K562 (cell line): ENCODE measurements around the gene AGXT. TPM values are rescaled to one million over a fixed set of nuclear protein-coding genes. Genes with fewer than 3 reads are reported as not detected.

Source experiments
- ATAC-seq: fragments of 200-7000 bp; cut with Tn5 transposase; 3 replicates; pipeline ENCODE4 v1.9.1; 2020; ENCODE audit warnings: moderate library complexity
- BruUV-seq: library from RNA; stranded (reverse); fragments of 400-500 nt; replicated peaks from 2 replicates; lab custom pipeline; 2021; lab: Mats Ljungman, UMichigan
- CTCF ChIA-PET: fragments of 300-600 bp; formaldehyde crosslinking; extraction: SDS; loops from one replicate; lab custom pipeline; 2021; ENCODE audit warnings: low intra/inter-chr PET ratio; lab: Yijun Ruan, JAX
- POLR2A ChIA-PET: fragments of 300-600, 350-650 bp; sonication (Branson Sonifier 250); formaldehyde crosslinking; extraction: SDS; loops from one replicate; lab custom pipeline; 2021; ENCODE audit warnings: antibody characterized with exemption, inconsistent platforms; lab: Yijun Ruan, JAX
- DNase-seq, 4 experiments: peaks; one replicate each; pipeline versions ENCODE4 v3.0.0 to v3.0.0-alpha.2; 2011 to 2018; ENCODE audit warnings: low spot score in 3 of 4, mixed read lengths in 3 of 4; ENCODE audit errors: extremely low read depth in 1 of 4
- FAIRE-seq: peaks from 2 replicates; lab custom pipeline; 2011; peaks lifted over from hg19 to GRCh38; lab: Jason Lieb, UNC
- H2AFZ ChIP-seq: 2 replicates; pipeline ENCODE4 v1.6.0; 2011; ENCODE audit warnings: low read depth, low read length, control low read depth, inconsistent platforms
- H3K27ac ChIP-seq: fragments of 200-600 bp; 3 replicates; pipeline ENCODE4 v1.8.0; 2011; ENCODE audit warnings: low read depth, mild to moderate bottlenecking, control low read depth, inconsistent platforms, low read length, moderate library complexity, mixed read lengths; ENCODE audit errors: extremely low read depth
- H3K27me3 ChIP-seq, 2 experiments: fragments of 300-600 bp in 1 of 2; 2 replicates in 1 of 2; 3 replicates in 1 of 2; pipeline versions ENCODE4 v1.6.0 to v1.8.0; 2011; ENCODE audit warnings: inconsistent platforms in 2 of 2, low read length in 2 of 2, mild to moderate bottlenecking in 1 of 2, mixed read lengths in 1 of 2, moderate library complexity in 1 of 2; ENCODE audit not compliant: control insufficient read depth in 2 of 2, insufficient read depth in 2 of 2
- H3K36me3 ChIP-seq: fragments of 300-600 bp; 3 replicates; pipeline ENCODE4 v1.8.0; 2011; ENCODE audit warnings: mild to moderate bottlenecking, low read length, inconsistent platforms; ENCODE audit not compliant: control insufficient read depth, insufficient read depth
- H3K4me1 ChIP-seq, 2 experiments: fragments of 200-600 bp in 1 of 2; replicated peaks in 1 of 2; 2 replicates in 1 of 2; 3 replicates in 1 of 2; pipeline versions ENCODE4 v1.5.1 to v1.8.0; 2011; ENCODE audit warnings: inconsistent platforms in 2 of 2, low read length in 2 of 2, mild to moderate bottlenecking in 1 of 2, mixed read lengths in 1 of 2, moderate library complexity in 1 of 2; ENCODE audit not compliant: control insufficient read depth in 2 of 2, insufficient read depth in 2 of 2
- H3K4me2 ChIP-seq: 2 replicates; pipeline ENCODE4 v1.6.1; 2011; ENCODE audit warnings: low read length, control low read depth, inconsistent platforms, mixed read lengths; ENCODE audit not compliant: insufficient read depth
- H3K4me3 ChIP-seq: fragments of 200-600 bp; sonication (generic), shearing (Covaris generic); 2 replicates; pipeline ENCODE4 v1.5.1; 2016; ENCODE audit warnings: control low read depth, inconsistent platforms
- H3K79me2 ChIP-seq: fragments of 200-600 bp; 3 replicates; pipeline ENCODE4 v1.8.0; 2011; ENCODE audit warnings: low read length, inconsistent platforms; ENCODE audit not compliant: control insufficient read depth, insufficient read depth
- H3K9ac ChIP-seq, 2 experiments: 2 replicates each; pipeline versions ENCODE4 v1.6.0 to v1.6.1; 2011; ENCODE audit warnings: low read depth in 2 of 2, low read length in 2 of 2, control low read depth in 1 of 2, inconsistent platforms in 1 of 2, mild to moderate bottlenecking in 1 of 2, mixed read lengths in 1 of 2; ENCODE audit not compliant: insufficient read depth in 1 of 2
- H3K9me1 ChIP-seq: one replicate; pipeline ENCODE4 v1.6.0; 2011; ENCODE audit warnings: inconsistent platforms, mild to moderate bottlenecking, low read length, moderate library complexity; ENCODE audit not compliant: control insufficient read depth, insufficient read depth
- H3K9me3 ChIP-seq: replicated peaks from 2 replicates; pipeline ENCODE4 v1.5.1; 2011; ENCODE audit warnings: low read depth, low read length, inconsistent platforms; ENCODE audit not compliant: control insufficient read depth, insufficient read depth
- H4K20me1 ChIP-seq: replicated peaks from 2 replicates; pipeline ENCODE4 v1.6.1; 2011; ENCODE audit warnings: low read length, inconsistent platforms, mixed read lengths; ENCODE audit not compliant: control insufficient read depth, insufficient read depth
- CHD1 ChIP-seq: fragments of 200-600 bp; sonication (generic); IDR thresholded peaks from one replicate; pipeline ENCODE4 v1.6.1; 2012; ENCODE audit warnings: mild to moderate bottlenecking, moderate library complexity, low read length, inconsistent platforms
- E2F3 ChIP-seq: fragments of 250-450 bp; sonication (Bioruptor Pico); IDR thresholded peaks from 2 replicates; pipeline ENCODE4 v1.4.0; 2020; ENCODE audit warnings: mild to moderate bottlenecking
- FOXK1 ChIP-seq: sonication (generic); formaldehyde crosslinking; IDR thresholded peaks from 2 replicates; pipeline ENCODE4 v1.8.0; 2022; ENCODE audit warnings: missing genetic modification reagents, mild to moderate bottlenecking, borderline replicate concordance
- GATA2 ChIP-seq: sonication (generic); formaldehyde crosslinking; IDR thresholded peaks from 2 replicates; pipeline ENCODE4 v1.4.0; 2020; ENCODE audit warnings: mild to moderate bottlenecking, missing genetic modification reagents
- HMG20B ChIP-seq: fragments of 250-450 bp; sonication (Bioruptor Pico); IDR thresholded peaks from 2 replicates; pipeline ENCODE4 v1.5.0; 2021; ENCODE audit warnings: mild to moderate bottlenecking
- NFYB ChIP-seq: IDR thresholded peaks from 2 replicates; pipeline ENCODE4 v1.6.1; 2011; ENCODE audit warnings: mild to moderate bottlenecking, moderate library complexity; ENCODE audit not compliant: insufficient read length; ENCODE audit errors: extremely low read depth
- NRF1 ChIP-seq, 2 experiments: fragments of 450-650 bp; IDR thresholded peaks in 1 of 2; conservative IDR thresholded peaks in 1 of 2; 2 replicates each; pipeline ENCODE4 v1.6.1; 2014; ENCODE audit warnings: mild to moderate bottlenecking in 2 of 2
- SMC3 ChIP-seq: conservative IDR thresholded peaks from 2 replicates; pipeline ENCODE4 v1.6.1; 2011; ENCODE audit warnings: low read depth, low read length, improper control_type of control experiment; ENCODE audit not compliant: insufficient read depth
- ZFP36 ChIP-seq: fragments of 150-350 bp; IDR thresholded peaks from 2 replicates; pipeline ENCODE4 v1.6.1; 2018; ENCODE audit warnings: low read length, low read depth; ENCODE audit not compliant: partially characterized antibody
- ZNF76 ChIP-seq: fragments of 250-450 bp; sonication (Bioruptor Pico); IDR thresholded peaks from 2 replicates; pipeline ENCODE4 v1.4.0; 2020; ENCODE audit warnings: mild to moderate bottlenecking, moderate library complexity, borderline replicate concordance
- WGBS: fragments of 100-300 bp; shearing (Covaris generic); methylation state at CpG from one replicate; pipeline ENCODE4 v1.1.6; 2016; ENCODE audit warnings: low coverage, mixed read lengths; ENCODE audit not compliant: insufficient coverage; ENCODE audit errors: missing lambda C conversion rate; 5-methylcytosine and 5-hydroxymethylcytosine counted together
- in situ Hi-C: fragments of 300-500 bp; cut with MboI; formaldehyde crosslinking; loops from 4 replicates; pipeline ENCODE4 v1.15.0; 2018; ENCODE audit warnings: inconsistent platforms, mixed read lengths
- intact Hi-C: fragments of 100-400 bp; cut with micrococcal nuclease; formaldehyde crosslinking; loops from 2 replicates; pipeline ENCODE4 v1.14.2; 2022
- polyA plus RNA-seq, 8 experiments: library from polyadenylated mRNA; depleted of rRNA in 4 of 8; stranded (reverse) in 5 of 8; unstranded in 3 of 8; fragments of >200 nt; fragmentation: Nextera tagmentation in 2 of 8; fragmentation: Illumina TruSeq in 1 of 8; extraction: Ambion mirVana in 2 of 8; extraction: Trizol in 1 of 8; gene quantifications; 2 replicates each; pipeline versions ENCODE4 v1.2.1 to v1.2.3, GENCODE V29; 2011 to 2014; ENCODE audit warnings: inconsistent platforms in 1 of 8, missing spikeins in 1 of 8
- total RNA-seq, 7 experiments: library from RNA; depleted of rRNA in 6 of 7; stranded (reverse); fragments of >200 nt in 6 of 7; fragmentation: Illumina TruSeq in 2 of 7; extraction: Trizol in 2 of 7; gene quantifications; 2 replicates each; pipeline versions ENCODE4 v1.2.1 to v1.2.3, GENCODE V29; 2011 to 2021; ENCODE audit warnings: low replicate concordance in 1 of 7
- TF ChIP-seq, protein P1 (sequence below): IDR thresholded peaks from 2 replicates; pipeline ENCODE4 v1.6.1; 2011; ENCODE audit warnings: borderline replicate concordance, low read depth, mild to moderate bottlenecking, moderate library complexity, low read length; ENCODE audit not compliant: insufficient read depth, poor library complexity, severe bottlenecking
- TF ChIP-seq, protein P2 (sequence below): fragments of 450-650 bp; formaldehyde crosslinking; IDR thresholded peaks from 2 replicates; pipeline ENCODE4 v1.4.0; 2020; ENCODE audit warnings: mild to moderate bottlenecking, moderate library complexity
- TF ChIP-seq, protein P3 (sequence below): sonication (generic); formaldehyde crosslinking; IDR thresholded peaks from 2 replicates; pipeline ENCODE4 v1.8.1; 2023; ENCODE audit warnings: mild to moderate bottlenecking, missing genetic modification reagents

The AGXT gene
- total and polyA plus RNA-seq, 9 of the 15 experiments (the other 6 are each of a cell fraction or from before 2014, with no cell fraction given), result 0.18 TPM; not detected in 8

DNA sequence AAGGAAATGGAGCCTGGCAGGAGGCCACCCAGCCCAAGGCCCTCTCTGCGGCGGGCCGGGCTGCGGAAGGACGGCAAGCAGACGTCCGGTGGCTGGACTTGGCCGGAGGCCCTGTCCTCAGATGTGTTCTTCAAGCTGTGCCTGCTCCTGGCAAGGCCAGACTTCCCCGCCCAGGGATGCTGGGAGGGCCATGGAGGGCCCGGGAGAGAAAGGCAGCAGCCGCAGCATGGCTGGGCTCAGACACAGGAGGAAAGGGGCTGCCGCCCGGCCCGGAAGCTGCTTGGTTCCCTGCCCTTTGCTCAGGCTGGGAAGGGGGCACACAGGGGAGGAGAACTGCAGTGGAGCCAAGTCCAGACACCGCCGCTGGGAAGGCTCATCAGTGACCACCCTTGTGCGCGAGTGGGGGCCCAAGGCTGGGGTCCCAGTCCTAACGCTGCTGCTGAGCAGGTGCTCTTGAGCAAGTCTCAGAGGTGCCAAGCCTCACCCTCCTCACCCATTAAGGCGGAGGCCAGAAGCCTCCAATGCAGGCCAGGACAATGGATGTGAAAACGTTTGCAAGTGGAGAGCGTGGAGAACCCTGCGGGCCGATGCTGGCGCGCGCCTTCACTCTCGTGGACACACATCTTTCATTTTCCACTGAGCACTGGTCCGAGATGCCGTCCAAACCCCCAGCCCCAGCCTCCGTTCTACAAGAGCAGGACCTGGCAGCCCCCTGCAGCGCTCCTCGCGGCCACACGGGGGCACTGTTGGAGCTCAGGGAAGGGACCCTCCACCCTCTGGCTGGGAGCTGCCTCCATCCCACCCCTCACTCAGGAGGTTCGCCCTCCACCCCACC, 45.4 kb downstream of the AGXT start:
- H3K4me2 ChIP-seq, result no peak overlapping the region
- H3K4me3 ChIP-seq, result no peak overlapping the region
- no peak for FAIRE-seq
- intact Hi-C loops, result loop anchor here (10.0 kb wide), 1 partner anchor 161 kb away; no protein-coding TSS in a partner anchor
- 7% methylated on average over 19 of the region's 36 CpGs for WGBS
- CTCF ChIA-PET, result interaction anchor here (0.6 kb wide), 1 partner anchor 444 kb away, joined by 3 read pairs; no protein-coding TSS in a partner anchor
- POLR2A ChIA-PET, result interaction anchor here (0.6 kb wide), 4 partner anchors 8 to 1574 kb away, joined by 3 to 4 read pairs (median 3); no protein-coding TSS in a partner anchor
- H3K9me3 ChIP-seq, result no peaks in the 10 kb centered on the region
- H3K36me3 ChIP-seq, result no peaks in the 10 kb centered on the region
- H3K4me1 ChIP-seq, result peaks cover 0 to 27% of the 10 kb centered on the region in 2 experiments; a peak in 2 of 5 replicates
- no peak overlapping the region for H3K27ac ChIP-seq
- no peak overlapping the region for H2AFZ ChIP-seq
- H3K79me2 ChIP-seq, result no peaks in the 10 kb centered on the region
- ATAC-seq, result peak; percentile 89
- peaks cover 0 to 38% of the 10 kb centered on the region in 2 experiments; a peak in 2 of 5 replicates for H3K27me3 ChIP-seq
- peaks cover 6% of the 10 kb centered on the region for H4K20me1 ChIP-seq
- in situ Hi-C loops, result no loop called here
- BruUV-seq, result no TSS peak
- H3K9me1 ChIP-seq, result no peaks in the 10 kb centered on the region
- peak; percentile 54 to 79 (median 74) for DNase-seq
- H3K9ac ChIP-seq, result no peak overlapping the region
- TF ChIP-seq E2F3 (CRISPR knock-in tag) (no peak), CHD1 (no peak), GATA2 (CRISPR knock-in tag) (no peak), FOXK1 (CRISPR knock-in tag) (no peak), ZFP36 (peak; percentile 89), ZNF76 (CRISPR knock-in tag) (no peak), NFYB (no peak), NRF1 (conservative IDR thresholded peaks at IDR 0.05 in 1 of 2, IDR thresholded peaks at IDR 0.05 in 1 of 2) (no peak), SMC3 (peak; percentile 45; the same call in 1 of the 2 replicates), HMG20B (CRISPR knock-in tag) (no peak)
- TF ChIP-seq, protein P1, sequence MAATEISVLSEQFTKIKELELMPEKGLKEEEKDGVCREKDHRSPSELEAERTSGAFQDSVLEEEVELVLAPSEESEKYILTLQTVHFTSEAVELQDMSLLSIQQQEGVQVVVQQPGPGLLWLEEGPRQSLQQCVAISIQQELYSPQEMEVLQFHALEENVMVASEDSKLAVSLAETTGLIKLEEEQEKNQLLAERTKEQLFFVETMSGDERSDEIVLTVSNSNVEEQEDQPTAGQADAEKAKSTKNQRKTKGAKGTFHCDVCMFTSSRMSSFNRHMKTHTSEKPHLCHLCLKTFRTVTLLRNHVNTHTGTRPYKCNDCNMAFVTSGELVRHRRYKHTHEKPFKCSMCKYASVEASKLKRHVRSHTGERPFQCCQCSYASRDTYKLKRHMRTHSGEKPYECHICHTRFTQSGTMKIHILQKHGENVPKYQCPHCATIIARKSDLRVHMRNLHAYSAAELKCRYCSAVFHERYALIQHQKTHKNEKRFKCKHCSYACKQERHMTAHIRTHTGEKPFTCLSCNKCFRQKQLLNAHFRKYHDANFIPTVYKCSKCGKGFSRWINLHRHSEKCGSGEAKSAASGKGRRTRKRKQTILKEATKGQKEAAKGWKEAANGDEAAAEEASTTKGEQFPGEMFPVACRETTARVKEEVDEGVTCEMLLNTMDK, result peak; percentile 2
- TF ChIP-seq, protein P2, sequence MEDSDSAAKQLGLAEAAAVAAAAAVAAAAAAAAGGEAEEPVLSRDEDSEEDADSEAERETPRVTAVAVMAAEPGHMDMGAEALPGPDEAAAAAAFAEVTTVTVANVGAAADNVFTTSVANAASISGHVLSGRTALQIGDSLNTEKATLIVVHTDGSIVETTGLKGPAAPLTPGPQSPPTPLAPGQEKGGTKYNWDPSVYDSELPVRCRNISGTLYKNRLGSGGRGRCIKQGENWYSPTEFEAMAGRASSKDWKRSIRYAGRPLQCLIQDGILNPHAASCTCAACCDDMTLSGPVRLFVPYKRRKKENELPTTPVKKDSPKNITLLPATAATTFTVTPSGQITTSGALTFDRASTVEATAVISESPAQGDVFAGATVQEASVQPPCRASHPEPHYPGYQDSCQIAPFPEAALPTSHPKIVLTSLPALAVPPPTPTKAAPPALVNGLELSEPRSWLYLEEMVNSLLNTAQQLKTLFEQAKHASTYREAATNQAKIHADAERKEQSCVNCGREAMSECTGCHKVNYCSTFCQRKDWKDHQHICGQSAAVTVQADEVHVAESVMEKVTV (CRISPR knock-in tag), result no peak
- TF ChIP-seq, protein P3, sequence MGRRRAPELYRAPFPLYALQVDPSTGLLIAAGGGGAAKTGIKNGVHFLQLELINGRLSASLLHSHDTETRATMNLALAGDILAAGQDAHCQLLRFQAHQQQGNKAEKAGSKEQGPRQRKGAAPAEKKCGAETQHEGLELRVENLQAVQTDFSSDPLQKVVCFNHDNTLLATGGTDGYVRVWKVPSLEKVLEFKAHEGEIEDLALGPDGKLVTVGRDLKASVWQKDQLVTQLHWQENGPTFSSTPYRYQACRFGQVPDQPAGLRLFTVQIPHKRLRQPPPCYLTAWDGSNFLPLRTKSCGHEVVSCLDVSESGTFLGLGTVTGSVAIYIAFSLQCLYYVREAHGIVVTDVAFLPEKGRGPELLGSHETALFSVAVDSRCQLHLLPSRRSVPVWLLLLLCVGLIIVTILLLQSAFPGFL (CRISPR knock-in tag), result no peak
